HEK293T (cell line): Measurements from ENCODE around the gene WDSUB1.

Experiments used
- ARNT ChIP-seq: fragments of 450-650 bp; IDR thresholded peaks from 2 replicates; pipeline ENCODE4 v1.6.1; 2017; ENCODE audit warnings: mild to moderate bottlenecking
- BHLHE40 ChIP-seq: fragments of 450-650 bp; IDR thresholded peaks from 2 replicates; pipeline ENCODE4 v1.6.1; 2016; ENCODE audit warnings: mild to moderate bottlenecking, moderate library complexity, borderline replicate concordance
- CTBP1 ChIP-seq: fragments of 450-650 bp; IDR thresholded peaks from 2 replicates; pipeline ENCODE4 v1.6.1; 2016; ENCODE audit warnings: borderline replicate concordance
- FOXA1 ChIP-seq: fragments of 450-650 bp; IDR thresholded peaks from 2 replicates; pipeline ENCODE4 v1.6.1; 2016; ENCODE audit warnings: mild to moderate bottlenecking
- FOXK2 ChIP-seq: fragments of 450-650 bp; IDR thresholded peaks from 2 replicates; pipeline ENCODE4 v1.6.1; 2016; ENCODE audit warnings: mild to moderate bottlenecking
- FOXM1 ChIP-seq: fragments of 450-650 bp; IDR thresholded peaks from 2 replicates; pipeline ENCODE4 v1.6.1; 2017; ENCODE audit warnings: mild to moderate bottlenecking, borderline replicate concordance
- HDGF ChIP-seq: fragments of 450-650 bp; IDR thresholded peaks from 2 replicates; pipeline ENCODE4 v1.6.1; 2017; ENCODE audit warnings: antibody characterized with exemption, borderline replicate concordance
- NFRKB ChIP-seq: fragments of 450-650 bp; IDR thresholded peaks from 2 replicates; pipeline ENCODE4 v1.6.1; 2016; ENCODE audit warnings: mild to moderate bottlenecking, moderate library complexity
- SP1 ChIP-seq: fragments of 450-650 bp; IDR thresholded peaks from 2 replicates; pipeline ENCODE4 v1.6.1; 2017
- SUZ12 ChIP-seq: fragments of 450-650 bp; IDR thresholded peaks from 2 replicates; pipeline ENCODE4 v1.6.1; 2016; ENCODE audit warnings: mild to moderate bottlenecking
- TARDBP ChIP-seq: fragments of 450-650 bp; IDR thresholded peaks from 2 replicates; pipeline ENCODE4 v1.6.1; 2016
- ZNF384 ChIP-seq: fragments of 450-650 bp; IDR thresholded peaks from 2 replicates; pipeline ENCODE4 v1.6.1; 2016
- TF ChIP-seq, protein P1 (sequence below): fragments of 450-650 bp; IDR thresholded peaks from 2 replicates; pipeline ENCODE4 v1.6.1; 2016

DNA sequence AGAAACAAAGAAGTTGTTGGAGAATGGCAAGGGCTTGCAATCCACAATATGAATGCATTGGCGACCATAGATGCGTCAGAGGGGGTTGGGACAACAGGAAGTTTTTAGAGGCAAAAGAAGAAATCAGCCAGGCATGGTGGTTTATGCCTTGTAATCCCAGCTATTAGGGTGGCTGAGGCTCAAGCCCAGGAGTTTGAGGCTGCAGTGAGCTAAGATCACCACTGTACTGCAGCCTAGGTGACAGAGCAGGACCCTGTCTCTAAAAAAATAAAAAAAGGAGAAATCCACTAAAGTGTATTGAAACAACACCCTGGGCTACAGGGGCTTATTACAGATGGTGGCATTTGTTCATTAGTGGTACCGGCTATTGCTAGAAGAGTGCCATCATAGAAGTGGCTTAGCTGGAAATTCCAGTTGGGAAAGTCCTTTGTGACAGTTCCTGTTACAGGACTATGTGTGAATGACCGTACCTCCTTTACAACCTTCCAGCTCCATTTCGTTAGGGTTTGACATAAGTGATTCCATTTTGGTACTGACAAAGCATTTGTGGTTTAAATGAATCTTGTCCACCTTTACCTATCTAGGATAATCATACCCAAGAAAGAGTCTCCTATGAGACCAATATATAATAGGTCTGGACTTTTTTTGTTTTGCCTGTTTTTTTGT is 10.7 kb upstream of the WDSUB1 start:
- TF ChIP-seq SUZ12 (no peak), CTBP1 (no peak), ARNT (no peak), TARDBP (no peak), SP1 (no peak), NFRKB (no peak), HDGF (no peak), FOXM1 (no peak), BHLHE40 (no peak), ZNF384 (no peak), FOXK2 (no peak), FOXA1 (no peak)
- TF ChIP-seq, protein P1, sequence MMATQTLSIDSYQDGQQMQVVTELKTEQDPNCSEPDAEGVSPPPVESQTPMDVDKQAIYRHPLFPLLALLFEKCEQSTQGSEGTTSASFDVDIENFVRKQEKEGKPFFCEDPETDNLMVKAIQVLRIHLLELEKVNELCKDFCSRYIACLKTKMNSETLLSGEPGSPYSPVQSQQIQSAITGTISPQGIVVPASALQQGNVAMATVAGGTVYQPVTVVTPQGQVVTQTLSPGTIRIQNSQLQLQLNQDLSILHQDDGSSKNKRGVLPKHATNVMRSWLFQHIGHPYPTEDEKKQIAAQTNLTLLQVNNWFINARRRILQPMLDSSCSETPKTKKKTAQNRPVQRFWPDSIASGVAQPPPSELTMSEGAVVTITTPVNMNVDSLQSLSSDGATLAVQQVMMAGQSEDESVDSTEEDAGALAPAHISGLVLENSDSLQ, result no peak
